ENCODE measurements around the gene ANO8.

Gene ANO8

DNA sequence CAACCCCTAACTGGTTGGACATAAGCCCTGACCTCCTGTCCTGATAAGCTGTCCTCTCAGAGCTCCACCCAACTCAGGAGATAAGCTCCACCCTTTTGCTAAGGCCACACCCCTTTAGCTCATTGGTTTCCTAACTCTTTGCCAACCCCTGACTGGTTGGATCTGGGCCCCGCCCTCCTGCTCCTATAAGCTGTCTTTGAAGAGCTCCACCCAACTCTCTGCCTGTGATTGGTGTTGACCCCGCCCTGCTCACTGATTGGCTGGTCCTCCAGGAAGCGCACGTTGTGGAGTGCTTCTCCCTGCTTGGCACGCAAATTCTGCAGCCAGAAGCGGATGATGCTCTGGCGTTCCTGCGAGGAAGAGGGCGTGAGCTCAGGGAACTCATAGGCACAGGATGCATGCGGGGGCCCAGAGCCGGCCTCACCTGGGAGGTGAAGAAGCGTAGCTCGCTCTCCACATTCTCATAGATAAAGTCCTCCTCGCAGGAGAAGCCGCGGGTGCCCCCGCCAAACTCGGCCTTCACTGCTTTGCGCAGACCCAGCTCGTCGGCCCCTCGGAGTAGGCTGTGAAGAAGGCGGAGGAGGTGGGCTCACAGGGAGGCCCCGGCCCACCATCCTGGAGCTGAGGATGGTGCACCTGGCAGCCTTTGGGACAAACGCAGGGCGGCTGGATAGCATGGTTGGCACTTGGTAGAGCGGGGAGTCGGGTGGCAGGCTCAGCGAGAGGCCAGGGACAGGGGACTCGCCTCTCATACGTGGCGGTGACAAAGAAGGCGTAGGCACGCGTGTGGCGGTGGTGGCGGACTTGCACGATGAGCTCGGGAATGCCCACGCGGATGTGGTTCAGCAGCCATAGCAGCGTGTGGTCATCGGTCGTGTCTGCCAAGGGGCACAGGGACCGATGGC lies 1.7 kb downstream of the ANO8 start:
- Histone ChIP-seq H3K36me3 (ENCODE audit: control insufficient read depth in 4 of 4, insufficient read depth in 4 of 4, low read length in 3 of 4) (no peaks in the 10 kb centered on the region), H3K27me3 (replicated peaks in 2 of 5; ENCODE audit: control insufficient read depth in 4 of 5, insufficient read depth in 5 of 5, low read length in 4 of 5) (peaks cover 0 to 12% (median 0%) of the 10 kb centered on the region in 5 experiments), H3K27ac (ENCODE audit: insufficient read depth in 1 of 2, low read depth in 1 of 2, low read length in 2 of 2, poor library complexity in 1 of 2, severe bottlenecking in 2 of 2) (no peak overlapping the region), H3K4me1 (ENCODE audit: control extremely low read depth in 1 of 4, control insufficient read depth in 4 of 4, insufficient read depth in 4 of 4, low read length in 3 of 4) (peaks cover 0 to 54% (median 44%) of the 10 kb centered on the region in 4 experiments), H3K9me3 (ENCODE audit: control extremely low read depth in 1 of 5, control insufficient read depth in 4 of 5, insufficient read depth in 2 of 5, low read depth in 1 of 5, low read length in 4 of 5) (no peaks in the 10 kb centered on the region), H3K4me3 (ENCODE audit: control insufficient read depth in 1 of 7, extremely low read depth in 1 of 7, insufficient read depth in 4 of 7, low read depth in 2 of 7, low read length in 6 of 7) (no peak overlapping the region)
- DNase-seq: peak; percentile 72 to 87 (median 83)
- WGBS (ENCODE audit: insufficient coverage): 97% methylated on average over 45 of the region's 45 CpGs
- ChIA-PET POLR2A (interaction anchor here (1.0 kb wide), 1 partner anchor 15 kb away, joined by 3 read pairs; no protein-coding TSS in a partner anchor), CTCF (interaction anchor here (0.6 to 2.4 kb wide), 8 partner anchors 9 to 76 kb away, joined by 3 to 11 read pairs (median 4); partner anchors contain the start of gene ABHD8)

DNA sequence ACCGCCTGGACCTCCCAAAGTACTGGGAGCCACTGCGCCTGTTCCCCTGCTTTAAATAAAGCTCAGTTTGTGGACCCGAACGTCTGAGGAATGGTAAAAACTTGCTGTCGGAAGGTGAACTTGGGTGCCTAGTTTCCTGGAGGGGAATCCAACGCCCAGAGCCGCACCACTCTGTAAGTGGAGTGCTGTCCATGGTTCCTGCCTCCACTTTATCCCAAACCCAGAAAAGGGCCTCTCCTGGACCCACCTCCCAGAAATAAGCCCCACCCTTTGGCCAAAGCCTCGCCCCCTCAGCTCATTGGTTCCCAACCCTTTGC lies 2.3 kb downstream of the ANO8 start:
- CTCF ChIA-PET: interaction anchor here (0.8 to 2.4 kb wide), 6 partner anchors 8 to 57 kb away, joined by 3 to 11 read pairs (median 5); partner anchors contain the start of gene ABHD8
- Histone ChIP-seq H3K4me3 (ENCODE audit: control insufficient read depth in 1 of 7, extremely low read depth in 1 of 7, insufficient read depth in 4 of 7, low read depth in 2 of 7, low read length in 6 of 7) (no peak overlapping the region), H3K27ac (ENCODE audit: insufficient read depth in 1 of 2, low read depth in 1 of 2, low read length in 2 of 2, poor library complexity in 1 of 2, severe bottlenecking in 2 of 2) (no peak overlapping the region), H3K9me3 (ENCODE audit: control extremely low read depth in 1 of 5, control insufficient read depth in 4 of 5, insufficient read depth in 2 of 5, low read depth in 1 of 5, low read length in 4 of 5) (no peaks in the 10 kb centered on the region), H3K27me3 (replicated peaks in 2 of 5; ENCODE audit: control insufficient read depth in 4 of 5, insufficient read depth in 5 of 5, low read length in 4 of 5) (peaks cover 0 to 12% (median 0%) of the 10 kb centered on the region in 5 experiments), H3K4me1 (ENCODE audit: control extremely low read depth in 1 of 4, control insufficient read depth in 4 of 4, insufficient read depth in 4 of 4, low read length in 3 of 4) (peaks cover 0 to 49% (median 39%) of the 10 kb centered on the region in 4 experiments), H3K36me3 (ENCODE audit: control insufficient read depth in 4 of 4, insufficient read depth in 4 of 4, low read length in 3 of 4) (no peaks in the 10 kb centered on the region)
- POLR2A ChIA-PET: interaction anchor here (1.0 kb wide), 1 partner anchor 15 kb away, joined by 3 read pairs; no protein-coding TSS in a partner anchor
- DNase-seq: no peak
- WGBS (ENCODE audit: insufficient coverage): 97% methylated on average over 7 of the region's 8 CpGs

DNA sequence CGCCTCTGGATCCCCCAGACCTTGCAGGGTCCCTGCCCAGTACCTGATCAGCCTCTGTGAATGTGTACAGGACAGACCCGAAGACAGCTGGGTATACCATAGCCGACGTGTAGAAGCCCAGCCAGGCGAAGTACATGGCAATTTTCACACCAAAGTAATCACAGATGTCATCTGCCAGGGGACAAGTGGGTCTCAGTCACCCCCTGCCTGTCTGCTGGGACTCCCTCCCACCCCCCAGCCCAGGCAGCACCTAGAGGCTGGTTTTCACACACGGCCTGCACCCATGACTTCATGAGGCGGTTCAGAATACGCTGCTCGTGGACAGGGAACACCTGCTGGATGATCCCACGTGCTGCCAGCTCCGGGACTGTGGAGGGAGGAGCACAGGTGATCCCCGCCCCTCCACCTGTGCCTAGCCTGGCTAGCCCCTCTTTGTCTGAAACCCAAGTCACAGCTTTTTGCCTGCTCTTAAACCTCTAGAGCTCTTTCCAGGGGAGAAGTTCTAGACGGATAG lies 3.6 kb downstream of the ANO8 start:
- POLR2A ChIA-PET: interaction anchor here (1.1 kb wide), 1 partner anchor 16 kb away, joined by 3 read pairs; no protein-coding TSS in a partner anchor
- H3K9me3 ChIP-seq (ENCODE audit: control extremely low read depth in 1 of 5, control insufficient read depth in 4 of 5, insufficient read depth in 2 of 5, low read depth in 1 of 5, low read length in 4 of 5): no peaks in the 10 kb centered on the region
- DNase-seq: no peak
- no peaks in the 10 kb centered on the region for H3K36me3 ChIP-seq (ENCODE audit: control insufficient read depth in 4 of 4, insufficient read depth in 4 of 4, low read length in 3 of 4)
- CTCF ChIA-PET: interaction anchor here (0.5 to 1.6 kb wide), 3 partner anchors 14 to 1165 kb away, joined by 4 to 8 read pairs (median 4); no protein-coding TSS in a partner anchor
- peaks cover 0 to 12% (median 0%) of the 10 kb centered on the region in 5 experiments for H3K27me3 ChIP-seq (replicated peaks in 2 of 5; ENCODE audit: control insufficient read depth in 4 of 5, insufficient read depth in 5 of 5, low read length in 4 of 5)
- H3K4me3 ChIP-seq (ENCODE audit: control insufficient read depth in 1 of 7, extremely low read depth in 1 of 7, insufficient read depth in 4 of 7, low read depth in 2 of 7, low read length in 6 of 7): no peak overlapping the region
- no peak overlapping the region for H3K27ac ChIP-seq (ENCODE audit: insufficient read depth in 1 of 2, low read depth in 1 of 2, low read length in 2 of 2, poor library complexity in 1 of 2, severe bottlenecking in 2 of 2)
- WGBS (ENCODE audit: insufficient coverage): 98% methylated on average over 11 of the region's 13 CpGs
- H3K4me1 ChIP-seq (ENCODE audit: control extremely low read depth in 1 of 4, control insufficient read depth in 4 of 4, insufficient read depth in 4 of 4, low read length in 3 of 4): peaks cover 0 to 41% (median 36%) of the 10 kb centered on the region in 4 experiments

DNA sequence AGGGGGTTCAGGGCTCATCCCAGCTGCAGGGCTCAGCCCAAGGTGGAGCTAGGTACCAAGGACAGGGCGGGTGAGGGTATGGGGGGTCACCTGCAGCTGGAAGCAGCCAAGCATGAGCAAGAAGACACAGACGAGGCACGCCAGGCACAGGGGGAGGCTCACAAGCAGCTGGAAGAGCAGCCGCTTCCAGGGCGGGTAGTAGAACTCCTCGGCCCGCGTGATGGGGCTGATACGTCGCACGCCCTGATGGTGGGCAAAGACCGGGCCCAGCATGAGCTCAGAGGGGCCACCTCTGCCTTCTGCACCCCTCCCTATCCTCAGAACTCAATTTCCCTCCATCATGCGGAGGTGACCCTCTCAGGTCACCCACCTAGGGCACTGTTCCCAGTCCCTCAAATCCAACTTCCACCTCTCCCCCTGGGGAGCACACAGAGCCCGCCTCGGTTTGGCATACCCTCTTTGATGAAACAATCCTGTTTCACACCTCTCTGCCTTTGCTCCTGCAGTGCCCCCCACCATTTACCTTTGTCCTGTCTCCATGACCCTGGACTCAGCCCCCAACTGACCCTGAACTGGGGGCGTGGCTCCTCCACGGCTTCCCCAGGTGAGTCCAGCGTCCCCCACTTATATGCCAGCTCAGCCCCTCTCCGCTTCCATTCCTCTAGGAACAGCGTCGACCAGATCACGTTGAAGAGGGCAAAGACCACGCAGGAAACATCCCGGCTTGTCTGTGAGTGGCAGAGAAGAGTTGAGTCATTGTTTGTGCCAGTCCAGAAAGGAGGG lies 4.2 kb downstream of the ANO8 start:
- no peaks in the 10 kb centered on the region for H3K36me3 ChIP-seq (ENCODE audit: control insufficient read depth in 4 of 4, insufficient read depth in 4 of 4, low read length in 3 of 4)

DNA sequence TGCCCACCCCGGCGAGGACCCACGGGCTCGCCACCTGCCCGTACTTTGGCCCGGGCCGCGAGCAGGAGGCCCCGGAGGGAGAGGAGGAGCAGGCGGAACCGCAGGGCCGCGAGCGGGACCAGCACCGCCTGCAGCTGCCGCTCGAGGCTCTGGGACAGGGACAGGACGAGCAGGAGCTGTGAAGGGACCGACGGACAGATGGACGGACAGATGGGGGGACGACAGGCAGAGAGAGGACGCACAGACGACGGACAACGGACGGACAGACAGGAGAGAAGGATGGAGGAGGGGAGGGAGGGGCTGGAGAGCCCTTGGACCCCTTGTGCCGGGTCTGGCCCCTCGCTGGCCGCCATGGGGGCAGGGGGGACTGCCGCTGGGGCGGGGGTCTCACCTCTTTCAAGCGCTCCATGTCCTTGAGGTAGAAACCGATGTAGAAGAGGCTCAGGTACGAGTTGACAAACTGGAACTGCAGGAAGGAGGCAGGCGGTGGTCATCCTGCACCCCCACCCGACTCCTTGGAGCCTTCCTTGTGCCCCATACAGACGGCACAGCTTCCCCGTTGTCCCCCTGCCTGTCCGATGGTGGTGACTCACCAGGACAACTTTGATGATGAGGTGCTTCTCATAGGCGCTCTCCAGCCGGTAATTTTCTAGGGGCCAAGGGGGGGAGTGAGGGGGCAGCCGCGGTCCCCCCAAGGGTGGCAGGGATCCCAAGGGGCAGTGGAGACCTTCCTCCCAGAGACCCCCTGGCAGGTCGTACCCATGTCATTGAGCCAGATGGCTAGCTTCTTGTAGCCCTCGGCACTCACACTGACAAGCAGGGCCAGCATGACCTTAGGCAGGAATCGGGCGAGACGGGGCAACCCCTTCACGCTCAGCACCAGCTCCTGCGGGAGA lies 5.0 kb downstream of the ANO8 start:
- H3K4me1 ChIP-seq (ENCODE audit: control extremely low read depth in 1 of 4, control insufficient read depth in 4 of 4, insufficient read depth in 4 of 4, low read length in 3 of 4): peaks cover 0 to 31% (median 24%) of the 10 kb centered on the region in 4 experiments
- WGBS (ENCODE audit: insufficient coverage): 73% methylated on average over 49 of the region's 51 CpGs
- peaks cover 0 to 12% (median 0%) of the 10 kb centered on the region in 5 experiments for H3K27me3 ChIP-seq (replicated peaks in 2 of 5; ENCODE audit: control insufficient read depth in 4 of 5, insufficient read depth in 5 of 5, low read length in 4 of 5)
- POLR2A ChIA-PET: interaction anchor here (0.5 kb wide), 1 partner anchor 395 kb away, joined by 3 read pairs; no protein-coding TSS in a partner anchor
- DNase-seq: no peak
- CTCF ChIA-PET: interaction anchor here (1.4 to 1.6 kb wide), 2 partner anchors 16 to 23 kb away, joined by 4 to 8 read pairs; no protein-coding TSS in a partner anchor
- no peak overlapping the region for H3K27ac ChIP-seq (ENCODE audit: insufficient read depth in 1 of 2, low read depth in 1 of 2, low read length in 2 of 2, poor library complexity in 1 of 2, severe bottlenecking in 2 of 2)
- no peaks in the 10 kb centered on the region for H3K9me3 ChIP-seq (ENCODE audit: control extremely low read depth in 1 of 5, control insufficient read depth in 4 of 5, insufficient read depth in 2 of 5, low read depth in 1 of 5, low read length in 4 of 5)
- H3K36me3 ChIP-seq (ENCODE audit: control insufficient read depth in 4 of 4, insufficient read depth in 4 of 4, low read length in 3 of 4): no peaks in the 10 kb centered on the region
- peak overlapping the region in 2 of 7 experiments; percentile 46 to 63 for H3K4me3 ChIP-seq (ENCODE audit: control insufficient read depth in 1 of 7, extremely low read depth in 1 of 7, insufficient read depth in 4 of 7, low read depth in 2 of 7, low read length in 6 of 7)

More for the DNA sequence above, 4.2 kb downstream of the ANO8 start:
- no peak overlapping the region for H3K27ac ChIP-seq (ENCODE audit: insufficient read depth in 1 of 2, low read depth in 1 of 2, low read length in 2 of 2, poor library complexity in 1 of 2, severe bottlenecking in 2 of 2)
- 94% methylated on average over 15 of the region's 24 CpGs for WGBS (ENCODE audit: insufficient coverage)
- no peaks in the 10 kb centered on the region for H3K9me3 ChIP-seq (ENCODE audit: control extremely low read depth in 1 of 5, control insufficient read depth in 4 of 5, insufficient read depth in 2 of 5, low read depth in 1 of 5, low read length in 4 of 5)
- peaks cover 0 to 12% (median 0%) of the 10 kb centered on the region in 5 experiments for H3K27me3 ChIP-seq (replicated peaks in 2 of 5; ENCODE audit: control insufficient read depth in 4 of 5, insufficient read depth in 5 of 5, low read length in 4 of 5)
- peaks cover 0 to 38% (median 31%) of the 10 kb centered on the region in 4 experiments for H3K4me1 ChIP-seq (ENCODE audit: control extremely low read depth in 1 of 4, control insufficient read depth in 4 of 4, insufficient read depth in 4 of 4, low read length in 3 of 4)
- ChIA-PET CTCF (interaction anchor here (0.6 to 1.6 kb wide), 3 partner anchors 15 to 43 kb away, joined by 3 to 8 read pairs (median 4); no protein-coding TSS in a partner anchor), POLR2A (interaction anchor here (1.1 kb wide), 1 partner anchor 15 kb away, joined by 3 read pairs; no protein-coding TSS in a partner anchor)
- no peak for DNase-seq
- H3K4me3 ChIP-seq (ENCODE audit: control insufficient read depth in 1 of 7, extremely low read depth in 1 of 7, insufficient read depth in 4 of 7, low read depth in 2 of 7, low read length in 6 of 7): no peak overlapping the region

Data from common myeloid progenitor, CD34-positive (primary cell).